Measurements from ENCODE around the gene PTPRN2. TPM values are rescaled to one million over a fixed set of nuclear protein-coding genes. Genes with fewer than 3 reads are reported as not detected.
A peak's percentile ranks its signal among the peaks of the same experiment; 100 is the strongest.
"Not testable (repeated sequence)": the region's sequence is repeated elsewhere in the genome, so short reads cannot be mapped to it uniquely, and the experiment has no call there.

PTPRN2 gene
- total and polyA plus RNA-seq, 2 of the 13 experiments (the other 11 are each of a cell fraction or from before 2014, with no cell fraction given), result 2.5 to 24.2 TPM

- Histone ChIP-seq H3K4me2 (ENCODE audit: low read depth, low read length) (no peak overlapping the region), H4K20me1 (ENCODE audit: insufficient read depth, low read length) (0 out of 2 replicates have a peak, but pooled peaks cover 3% of the 10 kb centered on the region), H3K36me3 (replicated peaks in 1 of 2; ENCODE audit: control insufficient read depth in 1 of 2, insufficient read depth in 2 of 2, low read length in 2 of 2) (no peaks in the 10 kb centered on the region), H3K4me1 (ENCODE audit: insufficient read depth, low read length) (no peaks in the 10 kb centered on the region), H3K9ac (ENCODE audit: insufficient read depth, low read depth, low read length) (no peak overlapping the region), H2AFZ (ENCODE audit: low read length) (no peak overlapping the region), H3K27me3 (ENCODE audit: control insufficient read depth in 1 of 2, insufficient read depth in 2 of 2, low read length in 2 of 2) (peaks cover 3 to 41% of the 10 kb centered on the region in 2 experiments; a peak in 4 of 5 replicates), H3K27ac (ENCODE audit: extremely low read length, insufficient read depth, low read length) (no peak overlapping the region), H3K9me3 (ENCODE audit: low read length) (no peaks in the 10 kb centered on the region), H3K79me2 (ENCODE audit: insufficient read depth, low read length) (no peaks in the 10 kb centered on the region), H3K4me3 (replicated peaks in 1 of 3; ENCODE audit: insufficient read depth in 1 of 3, low read depth in 2 of 3, low read length in 3 of 3) (no peak overlapping the region)
- CTCF ChIA-PET (ENCODE audit: low intra/inter-chr PET ratio, low total read pairs), result no interaction called here
- no peak for ATAC-seq
- no TSS peak for BruUV-seq (replicated peaks)
- in situ Hi-C loops (cut with HindIII; ENCODE audit: extremely low pct_ligation_motif_present, low pct_unique_long_range_greater_than_20kb), result no loop called here
- WGBS (ENCODE audit: low lambda C conversion rate), result 61% methylated on average over 22 of the region's 22 CpGs
- intact Hi-C loops (cut with micrococcal nuclease; ENCODE audit: unreplicated experiment), result no loop called here
- FAIRE-seq, result no peak
- DNase-seq (ENCODE audit: low spot score), result no peak
- TF ChIP-seq MTF1 (CRISPR knock-in tag; IDR thresholded peaks at IDR 0.05) (no peak), ZNF879 (CRISPR knock-in tag; IDR thresholded peaks at IDR 0.05) (no peak), ZNF451 (CRISPR knock-in tag; IDR thresholded peaks at IDR 0.05) (no peak)
- POLR2A ChIA-PET, result no interaction called here
Measured at GRCh38 chr7:157501581-157501980, 1086.0 kb downstream of the PTPRN2 start.

- BruUV-seq (replicated peaks); H3K27ac ChIP-seq (ENCODE audit: extremely low read length, insufficient read depth, low read length); H3K4me3 ChIP-seq (replicated peaks in 1 of 3; ENCODE audit: insufficient read depth in 1 of 3, low read depth in 2 of 3, low read length in 3 of 3); H3K4me2 ChIP-seq (ENCODE audit: low read depth, low read length); FAIRE-seq; intact Hi-C loops (cut with micrococcal nuclease; ENCODE audit: unreplicated experiment); H3K79me2 ChIP-seq (ENCODE audit: insufficient read depth, low read length); ATAC-seq; H2AFZ ChIP-seq (ENCODE audit: low read length); POLR2A ChIA-PET; H4K20me1 ChIP-seq (ENCODE audit: insufficient read depth, low read length); DNase-seq (ENCODE audit: low spot score); CTCF ChIA-PET (ENCODE audit: low intra/inter-chr PET ratio, low total read pairs); H3K36me3 ChIP-seq (replicated peaks in 1 of 2; ENCODE audit: control insufficient read depth in 1 of 2, insufficient read depth in 2 of 2, low read length in 2 of 2); in situ Hi-C loops (cut with HindIII; ENCODE audit: extremely low pct_ligation_motif_present, low pct_unique_long_range_greater_than_20kb); H3K9me3 ChIP-seq (ENCODE audit: low read length); H3K9ac ChIP-seq (ENCODE audit: insufficient read depth, low read depth, low read length); H3K4me1 ChIP-seq (ENCODE audit: insufficient read depth, low read length): not testable (repeated sequence)
- H3K27me3 ChIP-seq (ENCODE audit: control insufficient read depth in 1 of 2, insufficient read depth in 2 of 2, low read length in 2 of 2), result peaks cover 3 to 46% of the 10 kb centered on the region in 2 experiments; a peak in 4 of 5 replicates
- WGBS (ENCODE audit: low lambda C conversion rate), result 66% methylated on average over 5 of the region's 45 CpGs
- peak; percentile 76; the same call in 1 of the 2 replicates for TF ChIP-seq HNRNPL (IDR thresholded peaks at IDR 0.05; ENCODE audit: low read depth, low read length)
Measured at GRCh38 chr7:157500989-157501540, 1086.6 kb downstream of the PTPRN2 start.
